ENCODE measurements around the gene NME7.
A peak's percentile ranks its signal among the peaks of the same experiment; 100 is the strongest.

The NME7 gene

GRCh38 chr1:169108863-169109560 is 258.6 kb downstream of the NME7 start:
- H3K4me3 Mint-ChIP-seq: no peak overlapping the region
- DNase-seq (ENCODE audit: low spot score in 2 of 2): no peak
- no peaks in the 10 kb centered on the region for H3K9me3 Mint-ChIP-seq
- H3K27ac Mint-ChIP-seq (ENCODE audit: low read depth): no peak overlapping the region
- H3K27me3 Mint-ChIP-seq: no peaks in the 10 kb centered on the region
- ATAC-seq (replicated peaks; ENCODE audit: extremely low read depth, poor library complexity, severe bottlenecking): no peak
- peaks cover 22% of the 10 kb centered on the region for H3K4me1 Mint-ChIP-seq
- H3K36me3 Mint-ChIP-seq (ENCODE audit: insufficient read depth): peaks cover 6% of the 10 kb centered on the region

GRCh38 chr1:169108223-169108622 is 259.4 kb downstream of the NME7 start:
- DNase-seq (ENCODE audit: low spot score in 2 of 2) (no peak), ATAC-seq (replicated peaks; ENCODE audit: extremely low read depth, poor library complexity, severe bottlenecking) (no peak)
- Mint-ChIP-seq H3K4me3 (peak overlapping the region; percentile 81), H3K4me1 (peaks cover 22% of the 10 kb centered on the region), H3K36me3 (ENCODE audit: insufficient read depth) (peaks cover 6% of the 10 kb centered on the region), H3K27me3 (no peaks in the 10 kb centered on the region), H3K27ac (ENCODE audit: low read depth) (no peak overlapping the region), H3K9me3 (no peaks in the 10 kb centered on the region)

GRCh38 chr1:169107603-169108208 is 259.9 kb downstream of the NME7 start:
- Mint-ChIP-seq H3K9me3 (no peaks in the 10 kb centered on the region), H3K4me3 (peak overlapping the region; percentile 81), H3K4me1 (peaks cover 22% of the 10 kb centered on the region), H3K27ac (ENCODE audit: low read depth) (peak overlapping the region; percentile 49), H3K36me3 (ENCODE audit: insufficient read depth) (peaks cover 6% of the 10 kb centered on the region), H3K27me3 (no peaks in the 10 kb centered on the region)
- ATAC-seq (replicated peaks; ENCODE audit: extremely low read depth, poor library complexity, severe bottlenecking) (no peak), DNase-seq (ENCODE audit: low spot score in 2 of 2) (no peak)

DNA sequence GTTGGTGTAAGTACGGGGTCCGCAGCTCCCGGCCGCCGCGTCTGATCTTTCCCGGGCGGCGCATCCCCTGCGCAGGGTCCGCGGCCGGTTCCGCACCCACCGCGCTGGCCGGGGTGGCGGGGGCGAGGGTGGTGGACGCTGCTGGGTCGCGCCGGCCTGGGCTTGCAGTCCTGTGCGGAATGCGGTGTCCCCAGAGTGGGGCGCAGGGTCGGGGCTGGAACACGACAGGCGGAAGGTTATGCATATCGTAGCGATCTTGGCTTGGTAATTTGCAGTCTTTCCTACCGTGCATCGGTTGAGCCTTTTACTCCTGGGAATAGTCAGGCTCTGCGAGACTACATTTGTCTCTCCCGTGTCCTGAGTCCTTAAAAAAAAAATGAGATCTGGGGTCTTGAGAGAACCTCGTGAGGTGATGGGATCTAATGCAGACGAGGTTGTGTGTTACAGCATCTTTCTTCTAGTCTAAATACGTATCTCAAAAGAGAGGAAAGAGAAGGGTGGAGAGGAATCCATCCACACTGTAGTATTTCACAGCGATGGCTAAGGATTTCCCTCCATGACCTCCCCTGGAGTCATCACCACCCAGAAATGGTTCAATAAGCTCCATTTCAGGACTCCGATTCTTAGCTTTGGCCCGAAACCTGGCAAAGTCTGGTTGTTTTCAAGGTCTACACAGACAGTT is 260.5 kb downstream of the NME7 start:
- DNase-seq (ENCODE audit: low spot score in 2 of 2) (no peak), ATAC-seq (replicated peaks; ENCODE audit: extremely low read depth, poor library complexity, severe bottlenecking) (no peak)
- peak overlapping the region; percentile 81 for H3K4me3 Mint-ChIP-seq
- H3K27ac Mint-ChIP-seq (ENCODE audit: low read depth): peak overlapping the region; percentile 49
- no peaks in the 10 kb centered on the region for H3K27me3 Mint-ChIP-seq
- H3K36me3 Mint-ChIP-seq (ENCODE audit: insufficient read depth): peaks cover 6% of the 10 kb centered on the region
- no peaks in the 10 kb centered on the region for H3K9me3 Mint-ChIP-seq
- H3K4me1 Mint-ChIP-seq: peaks cover 22% of the 10 kb centered on the region

- Mint-ChIP-seq H3K4me3 (peak within 1 kb of the TSS; percentile 81), H3K4me1 (peaks cover 22% of the 10 kb centered on the region)
Measured at GRCh38 chr1:169106095-169106920, 261.3 kb downstream of the NME7 start, which contains the start of gene ATP1B1. Gene ATP1B1 (plus strand): TSS chr1:169106690. CDS start chr1:169106830, 140 bp downstream.

DNA sequence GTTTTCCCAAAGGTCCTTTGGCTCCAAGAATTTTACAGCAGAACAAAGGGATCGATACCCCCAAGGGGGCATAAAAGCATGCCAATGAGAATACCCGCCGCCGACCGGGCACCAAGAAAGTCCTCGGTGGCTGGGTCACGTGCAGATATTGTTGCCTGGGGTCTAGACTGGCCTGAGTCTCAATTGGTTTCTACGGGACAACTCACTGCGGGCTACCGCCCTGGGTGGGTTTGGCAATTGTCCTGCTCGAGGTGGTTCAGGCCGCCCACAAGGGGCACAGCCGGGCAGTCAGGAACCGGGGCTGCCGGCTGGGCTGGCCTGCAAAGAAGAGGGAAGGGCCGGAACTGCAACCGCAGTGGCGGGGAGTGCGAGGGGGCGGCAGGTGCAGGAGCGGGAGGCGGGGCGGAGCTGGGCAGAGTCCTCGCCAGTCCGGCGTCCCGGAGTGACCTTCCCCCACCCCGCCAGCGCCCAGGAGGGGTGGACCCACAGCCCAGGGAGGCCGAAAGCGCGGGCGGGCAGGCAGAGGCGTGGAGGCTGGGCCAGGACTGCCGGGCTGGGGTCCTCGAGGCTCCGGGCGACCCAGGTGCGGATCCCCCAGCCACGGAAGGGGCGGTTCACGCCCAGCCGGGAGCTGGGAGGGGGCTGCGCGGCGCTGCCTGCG is 262.0 kb downstream of the NME7 start:
- Mint-ChIP-seq H3K27ac (ENCODE audit: low read depth) (peak overlapping the region; percentile 32), H3K36me3 (ENCODE audit: insufficient read depth) (peaks cover 6% of the 10 kb centered on the region)
- no peak for ATAC-seq (replicated peaks; ENCODE audit: extremely low read depth, poor library complexity, severe bottlenecking)

More at GRCh38 chr1:169106095-169106920, 261.3 kb downstream of the NME7 start, which contains the start of gene ATP1B1:
- Mint-ChIP-seq H3K36me3 (ENCODE audit: insufficient read depth) (peaks cover 6% of the 10 kb centered on the region), H3K27ac (ENCODE audit: low read depth) (peak within 1 kb of the TSS; percentile 49), H3K27me3 (no peaks in the 10 kb centered on the region), H3K9me3 (no peaks in the 10 kb centered on the region)
- peak; percentile 64 to 69 for DNase-seq (ENCODE audit: low spot score in 2 of 2)
- ATAC-seq (replicated peaks; ENCODE audit: extremely low read depth, poor library complexity, severe bottlenecking): peak; percentile 93

DNA sequence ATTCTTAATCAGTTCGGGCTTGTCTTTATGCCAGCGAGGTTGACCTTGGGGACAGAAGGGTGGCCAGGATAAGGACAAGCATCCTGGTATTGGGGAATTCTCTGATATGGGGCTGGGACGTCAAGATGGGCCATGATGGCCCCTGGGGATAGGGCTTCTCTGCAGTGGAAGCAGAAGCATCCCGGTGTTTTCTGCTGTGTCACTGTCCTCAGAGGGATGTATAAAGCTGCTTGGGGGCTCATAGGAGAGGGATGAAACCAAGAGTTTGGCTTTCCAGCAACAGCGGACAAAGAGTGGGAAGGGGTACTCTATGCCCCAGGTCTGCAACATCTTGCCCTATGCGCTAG is 262.5 kb downstream of the NME7 start:
- Mint-ChIP-seq H3K27me3 (no peaks in the 10 kb centered on the region), H3K27ac (ENCODE audit: low read depth) (peak overlapping the region; percentile 32), H3K9me3 (no peaks in the 10 kb centered on the region)

More for the DNA sequence above, 262.0 kb downstream of the NME7 start:
- Mint-ChIP-seq H3K4me1 (peaks cover 20% of the 10 kb centered on the region), H3K27me3 (no peaks in the 10 kb centered on the region), H3K9me3 (no peaks in the 10 kb centered on the region), H3K4me3 (peak overlapping the region; percentile 81)
- peak in 1 of 2 donors; percentile 14 for DNase-seq (ENCODE audit: low spot score in 2 of 2)

DNA sequence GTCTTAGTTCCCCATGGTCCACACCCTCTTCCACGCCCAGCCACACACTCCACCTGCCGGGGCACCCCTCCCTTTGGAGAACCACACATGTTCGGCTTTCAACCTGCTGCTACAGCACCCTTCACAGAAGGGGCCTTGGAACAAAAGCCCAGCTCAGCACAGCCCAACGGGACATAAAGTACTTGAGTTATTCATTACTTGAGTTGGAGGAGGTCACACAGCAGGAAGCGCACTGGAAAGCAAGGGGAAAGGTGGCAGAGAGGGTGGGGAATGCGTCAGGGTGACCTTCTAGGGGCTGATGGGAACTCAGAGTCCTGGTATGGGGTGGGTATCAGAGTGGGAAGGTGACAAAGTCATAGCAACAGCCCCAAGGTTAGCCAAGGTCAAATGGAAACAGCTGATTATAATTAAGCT is 264.1 kb downstream of the NME7 start:
- Mint-ChIP-seq H3K9me3 (no peaks in the 10 kb centered on the region), H3K4me1 (peaks cover 6% of the 10 kb centered on the region), H3K27me3 (no peaks in the 10 kb centered on the region), H3K36me3 (ENCODE audit: insufficient read depth) (peaks cover 7% of the 10 kb centered on the region), H3K27ac (ENCODE audit: low read depth) (no peak overlapping the region), H3K4me3 (no peak overlapping the region)
- ATAC-seq (replicated peaks; ENCODE audit: extremely low read depth, poor library complexity, severe bottlenecking) (no peak), DNase-seq (ENCODE audit: low spot score in 2 of 2) (no peak)

More for the DNA sequence above, 262.5 kb downstream of the NME7 start:
- Mint-ChIP-seq H3K36me3 (ENCODE audit: insufficient read depth) (peaks cover 6% of the 10 kb centered on the region), H3K4me3 (peak overlapping the region; percentile 81), H3K4me1 (peaks cover 14% of the 10 kb centered on the region)
- DNase-seq (ENCODE audit: low spot score in 2 of 2) (no peak), ATAC-seq (replicated peaks; ENCODE audit: extremely low read depth, poor library complexity, severe bottlenecking) (no peak)

DNA sequence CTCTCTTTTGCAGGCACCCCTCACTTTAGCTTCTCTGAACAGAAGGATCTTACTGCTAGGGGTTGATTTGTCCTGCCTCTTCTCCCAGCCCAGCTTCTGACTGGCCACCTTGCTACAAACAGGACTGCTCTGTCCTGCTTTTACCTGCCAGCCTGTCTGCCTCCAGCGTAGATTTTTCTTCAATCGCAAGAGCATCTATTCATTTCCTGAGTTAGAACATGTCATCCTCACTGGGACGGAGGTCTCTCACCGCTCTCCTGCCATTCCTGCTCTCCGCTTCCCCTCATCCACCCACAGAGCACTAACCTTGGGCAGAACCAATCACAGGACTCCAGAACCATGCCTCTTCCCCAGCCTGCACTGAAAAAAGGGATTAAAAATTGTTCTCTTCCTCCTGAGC is 264.6 kb downstream of the NME7 start:
- ATAC-seq (replicated peaks; ENCODE audit: extremely low read depth, poor library complexity, severe bottlenecking): no peak
- no peak for DNase-seq (ENCODE audit: low spot score in 2 of 2)
- Mint-ChIP-seq H3K27ac (ENCODE audit: low read depth) (no peak overlapping the region), H3K36me3 (ENCODE audit: insufficient read depth) (peaks cover 7% of the 10 kb centered on the region), H3K4me3 (no peak overlapping the region), H3K9me3 (no peaks in the 10 kb centered on the region), H3K4me1 (peaks cover 6% of the 10 kb centered on the region), H3K27me3 (no peaks in the 10 kb centered on the region)

DNA sequence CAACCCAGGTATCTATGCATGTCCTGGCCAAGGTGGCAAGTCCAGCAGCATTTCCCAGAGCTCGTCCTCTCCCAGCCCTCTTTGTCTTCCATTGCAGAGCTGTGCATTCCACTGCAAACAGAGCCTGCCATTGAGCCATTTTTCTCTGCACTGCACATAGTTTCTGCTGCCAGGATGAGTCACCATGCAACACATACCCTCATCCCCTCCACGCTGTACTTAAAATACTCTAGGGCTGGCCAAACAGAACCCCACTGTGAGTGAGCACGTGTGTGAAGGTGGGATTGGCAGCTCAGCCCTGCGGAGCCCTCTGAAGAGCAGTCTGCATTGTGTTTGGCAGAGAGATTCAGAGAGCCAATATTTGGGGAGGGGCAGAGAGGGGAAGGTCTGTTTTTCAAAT is 265.0 kb downstream of the NME7 start:
- H3K4me1 Mint-ChIP-seq: peaks cover 6% of the 10 kb centered on the region
- no peak overlapping the region for H3K27ac Mint-ChIP-seq (ENCODE audit: low read depth)
- peaks cover 7% of the 10 kb centered on the region for H3K36me3 Mint-ChIP-seq (ENCODE audit: insufficient read depth)
- ATAC-seq (replicated peaks; ENCODE audit: extremely low read depth, poor library complexity, severe bottlenecking) (no peak), DNase-seq (ENCODE audit: low spot score in 2 of 2) (no peak)
- H3K9me3 Mint-ChIP-seq: no peaks in the 10 kb centered on the region
- H3K4me3 Mint-ChIP-seq: no peak overlapping the region
- H3K27me3 Mint-ChIP-seq: no peaks in the 10 kb centered on the region

DNA sequence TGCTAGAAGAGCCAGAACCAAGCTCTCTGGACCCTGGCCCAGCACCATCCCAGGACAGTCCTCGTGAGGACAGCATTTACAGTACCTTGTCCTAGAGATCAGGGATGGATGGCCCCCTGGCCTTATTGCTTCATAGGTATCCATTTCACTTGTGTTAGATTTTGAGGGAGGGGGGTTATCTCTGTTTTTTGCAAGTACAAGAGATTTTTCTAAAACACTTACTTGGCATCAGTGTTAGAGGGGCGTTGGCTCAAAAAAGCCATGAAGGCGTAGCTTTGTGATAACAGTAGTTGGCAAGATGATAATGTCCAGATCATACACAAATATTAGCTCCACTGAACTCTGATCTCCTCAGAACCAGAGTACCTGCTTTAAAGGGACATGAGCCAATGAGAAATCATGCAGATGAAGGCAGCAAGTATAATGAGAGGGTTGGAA is 266.9 kb downstream of the NME7 start:
- Mint-ChIP-seq H3K9me3 (no peaks in the 10 kb centered on the region), H3K4me3 (no peak overlapping the region), H3K36me3 (ENCODE audit: insufficient read depth) (peaks cover 1% of the 10 kb centered on the region), H3K27ac (ENCODE audit: low read depth) (no peak overlapping the region), H3K27me3 (no peaks in the 10 kb centered on the region), H3K4me1 (no peaks in the 10 kb centered on the region)
- no peak for ATAC-seq (replicated peaks; ENCODE audit: extremely low read depth, poor library complexity, severe bottlenecking)
- DNase-seq (ENCODE audit: low spot score in 2 of 2): no peak

DNA sequence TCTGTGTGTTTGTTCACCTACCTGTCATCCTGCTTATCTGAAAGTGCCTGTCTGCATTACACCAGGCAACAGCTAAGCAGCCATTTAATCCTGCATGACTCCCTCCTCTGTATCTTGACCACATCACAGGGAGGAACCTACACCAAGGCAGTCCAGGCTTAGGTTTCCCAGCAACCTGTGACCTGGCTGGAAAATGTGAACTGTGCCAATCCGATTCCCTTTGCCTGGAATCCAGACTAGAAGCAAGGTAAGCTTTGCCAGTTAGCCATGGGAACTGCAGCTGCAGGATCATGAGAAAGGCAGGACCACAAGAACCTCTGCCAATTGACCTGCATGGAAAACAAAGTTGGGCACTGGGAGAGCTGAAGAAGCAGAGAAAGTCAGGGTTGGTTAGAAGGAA is 267.4 kb downstream of the NME7 start:
- Mint-ChIP-seq H3K4me1 (no peaks in the 10 kb centered on the region), H3K36me3 (ENCODE audit: insufficient read depth) (peaks cover 1% of the 10 kb centered on the region)

More for the DNA sequence above, 267.4 kb downstream of the NME7 start:
- H3K27me3 Mint-ChIP-seq: no peaks in the 10 kb centered on the region
- H3K27ac Mint-ChIP-seq (ENCODE audit: low read depth): no peak overlapping the region
- no peaks in the 10 kb centered on the region for H3K9me3 Mint-ChIP-seq
- ATAC-seq (replicated peaks; ENCODE audit: extremely low read depth, poor library complexity, severe bottlenecking) (no peak), DNase-seq (ENCODE audit: low spot score in 2 of 2) (no peak)
- H3K4me3 Mint-ChIP-seq: no peak overlapping the region

Measured in central memory CD8-positive, alpha-beta T cell (primary cell).